ENCODE measurements around the gene SLC43A3. TPM values are rescaled to one million over a fixed set of nuclear protein-coding genes. Genes with fewer than 3 reads are reported as not detected.

SLC43A3 gene
- total and polyA plus RNA-seq, 9 of the 15 experiments (the other 6 are each of a cell fraction or from before 2014, with no cell fraction given) = 63.7 to 281 (median 139) TPM

GRCh38 chr11:57459164-57460021 is 32.5 kb upstream of the SLC43A3 start (continued):
- TF ChIP-seq TFAP4 (CRISPR knock-in tag; IDR thresholded peaks at IDR 0.05; ENCODE audit: borderline replicate concordance) = no peak
- TF ChIP-seq POLR3A (IDR thresholded peaks at IDR 0.05; ENCODE audit: borderline replicate concordance, extremely low read depth, insufficient read depth, insufficient read length) = no peak
- TF ChIP-seq ZNF79 (CRISPR knock-in tag; IDR thresholded peaks at IDR 0.05; ENCODE audit: low read depth) = no peak
- TF ChIP-seq CBX8 (IDR thresholded peaks at IDR 0.05; ENCODE audit: borderline replicate concordance, extremely low read depth, low read depth, low read length, poor library complexity, severe bottlenecking) = no peak
- TF ChIP-seq MYC (IDR thresholded peaks at IDR 0.05; ENCODE audit: low read depth, low read length) = no peak
- TF ChIP-seq MYC (CRISPR knock-in tag; IDR thresholded peaks at IDR 0.05; ENCODE audit: borderline replicate concordance, low read depth) = peak; percentile 39; the same call in 1 of the 2 replicates
- no peak for TF ChIP-seq SAFB (IDR thresholded peaks at IDR 0.05; ENCODE audit: borderline replicate concordance, low read depth, low read length)
- no peak for TF ChIP-seq KLF6 (CRISPR knock-in tag; IDR thresholded peaks at IDR 0.05; ENCODE audit: borderline replicate concordance)
- no peak for TF ChIP-seq MCM7 (IDR thresholded peaks at IDR 0.05)
- TF ChIP-seq ZBTB7A (IDR thresholded peaks at IDR 0.05; ENCODE audit: borderline replicate concordance, control insufficient read depth, low read depth, low read length) = peak; percentile 39; the same call in 1 of the 2 replicates
- TF ChIP-seq TSHZ1 (CRISPR knock-in tag; IDR thresholded peaks at IDR 0.05) = no peak
- TF ChIP-seq BRF1 (IDR thresholded peaks at IDR 0.05; ENCODE audit: borderline replicate concordance, extremely low read depth, insufficient read length) = no peak
- no peak for TF ChIP-seq NR2F6 (CRISPR knock-in tag; IDR thresholded peaks at IDR 0.05)
- no peak for TF ChIP-seq SIX5 (IDR thresholded peaks at IDR 0.05; ENCODE audit: borderline replicate concordance in 1 of 2, insufficient read depth in 1 of 2, low read depth in 1 of 2, low read length in 2 of 2)
- TF ChIP-seq ZNF507 (tag; conservative IDR thresholded peaks at IDR 0.05) = no peak
- no peak for TF ChIP-seq MCM2 (IDR thresholded peaks at IDR 0.05; ENCODE audit: low read depth)
- no peak for TF ChIP-seq MTF1 (CRISPR knock-in tag; IDR thresholded peaks at IDR 0.05; ENCODE audit: borderline replicate concordance)
- TF ChIP-seq SIRT6 (IDR thresholded peaks at IDR 0.05; ENCODE audit: low read depth, low read length) = no peak
- TF ChIP-seq TRIM28 (IDR thresholded peaks at IDR 0.05) = no peak
- peak; percentile 22; the same call in 1 of the 2 replicates for TF ChIP-seq POLR2G (IDR thresholded peaks at IDR 0.05; ENCODE audit: low read depth, low read length)
- TF ChIP-seq HDAC8 (tag; IDR thresholded peaks at IDR 0.05) = no peak
- TF ChIP-seq ZNF134 (CRISPR knock-in tag; conservative IDR thresholded peaks at IDR 0.05) = no peak
- TF ChIP-seq NFE2 (IDR thresholded peaks at IDR 0.05; ENCODE audit: low read depth) = no peak
- TF ChIP-seq XRCC3 (IDR thresholded peaks at IDR 0.05) = no peak

All from K562 (cell line).